Measurements from ENCODE around the gene ARSG. TPM values are rescaled to one million over a fixed set of nuclear protein-coding genes. Genes with fewer than 3 reads are reported as not detected.

Gene ARSG
- total and polyA plus RNA-seq, 10 of the 15 experiments (the other 5 are each of a cell fraction or from before 2014, with no cell fraction given), result 2.9 to 13.5 (median 7.6) TPM

- TF ChIP-seq MTA2 (IDR thresholded peaks at IDR 0.05; ENCODE audit: low read depth), result no peak
- TF ChIP-seq BACH1 (IDR thresholded peaks at IDR 0.05; ENCODE audit: borderline replicate concordance), result peak; percentile 90
- TF ChIP-seq EP300 (IDR thresholded peaks at IDR 0.05; ENCODE audit: borderline replicate concordance in 1 of 2, control insufficient read depth in 1 of 2, low read depth in 2 of 2, low read length in 2 of 2), result peak in 1 of 2 experiments; percentile 46; a peak in 1 of 4 replicates
- no peak for TF ChIP-seq KAT2A (conservative IDR thresholded peaks at IDR 0.05; ENCODE audit: control insufficient read depth, low read depth, low read length)
- TF ChIP-seq CREM (IDR thresholded peaks at IDR 0.05; ENCODE audit: low read depth), result peak; percentile 43; the same call in 1 of the 2 replicates
- peak; percentile 87; the same call in 1 of the 2 replicates for TF ChIP-seq TAF1 (IDR thresholded peaks at IDR 0.05; ENCODE audit: borderline replicate concordance, low read depth, low read length)
- TF ChIP-seq BHLHE40 (IDR thresholded peaks at IDR 0.05; ENCODE audit: borderline replicate concordance in 1 of 2, low read depth in 2 of 2, low read length in 1 of 2), result peak in 1 of 2 experiments; percentile 42; a peak in 2 of 4 replicates
- TF ChIP-seq PAX8 (IDR thresholded peaks at IDR 0.05), result no peak
- TF ChIP-seq FOS (IDR thresholded peaks at IDR 0.05; ENCODE audit: borderline replicate concordance, extremely low read depth, insufficient read length), result no peak
- TF ChIP-seq E2F4 (IDR thresholded peaks at IDR 0.05; ENCODE audit: low read depth, low read length), result no peak
- TF ChIP-seq MEF2B (IDR thresholded peaks at IDR 0.05; ENCODE audit: partially characterized antibody, poor library complexity, severe bottlenecking), result peak; percentile 76
- 0 out of 2 replicates have a peak, but pooled peaks have one; percentile 13 for TF ChIP-seq IRF4 (IDR thresholded peaks at IDR 0.05; ENCODE audit: low read depth, low read length)
- no peak for TF ChIP-seq CBX3 (IDR thresholded peaks at IDR 0.05; ENCODE audit: borderline replicate concordance, low read depth)
- no peak for TF ChIP-seq E2F8 (IDR thresholded peaks at IDR 0.05; ENCODE audit: low read depth, partially characterized antibody)
- peak; percentile 67; the same call in 1 of the 2 replicates for TF ChIP-seq CBX5 (IDR thresholded peaks at IDR 0.05; ENCODE audit: low read depth)
- TF ChIP-seq ZNF622 (IDR thresholded peaks at IDR 0.05), result no peak
- no peak for TF ChIP-seq ATF3 (IDR thresholded peaks at IDR 0.05; ENCODE audit: borderline replicate concordance, extremely low read depth, low read depth, low read length)
- no peak for TF ChIP-seq HSF1 (IDR thresholded peaks at IDR 0.05; ENCODE audit: low read depth, low read length)
- no peak for TF ChIP-seq ZBED1 (IDR thresholded peaks at IDR 0.05; ENCODE audit: borderline replicate concordance)
- no peak for TF ChIP-seq SREBF2 (IDR thresholded peaks at IDR 0.05; ENCODE audit: low read length)
- peak in 1 of 2 experiments; percentile 79; a peak in 2 of 3 replicates for TF ChIP-seq EGR1 (IDR thresholded peaks at IDR 0.05; ENCODE audit: borderline replicate concordance in 1 of 2, low read depth in 2 of 2, low read length in 2 of 2)
- peak; percentile 88 for TF ChIP-seq IKZF1 (conservative IDR thresholded peaks at IDR 0.05)
- no peak; the same call in 1 of the 2 replicates for TF ChIP-seq NR2F1 (conservative IDR thresholded peaks at IDR 0.05)
Measured at GRCh38 chr17:68291836-68292688, 767 bp downstream of the ARSG start (continued).
